Naive thymus-derived CD4-positive, alpha-beta T cell (primary cell): Measurements from ENCODE around the gene C19orf85. TPM values are rescaled to one million over a fixed set of nuclear protein-coding genes. Genes with fewer than 3 reads are reported as not detected.

Source experiments
- ATAC-seq: fragments of 150-1000 bp; cut with Tn5 transposase; 2 replicates; pipeline ENCODE4 v1.10.0; 2021; ENCODE audit warnings: mild to moderate bottlenecking, moderate library complexity
- CTCF ChIA-PET: fragments of 350-600 bp; sonication (Branson Sonifier 250); formaldehyde crosslinking; loops from one replicate; lab custom pipeline; 2021; ENCODE audit warnings: antibody characterized with exemption; lab: Charles Lee
- POLR2A ChIA-PET: fragments of 350-600 bp; sonication (Branson Sonifier 250); formaldehyde crosslinking; loops from one replicate; lab custom pipeline; 2021; ENCODE audit warnings: antibody characterized with exemption, inconsistent platforms; lab: Charles Lee
- DNase-seq, 9 donors: peaks; one replicate each; pipeline versions ENCODE4 v3.0.0 to v3.0.0-alpha.2; 2020 to 2022; ENCODE audit warnings: mixed read lengths in 1 of 9
- H3K27ac ChIP-seq: one replicate; pipeline ENCODE4 v1.7.0; 2013; ENCODE audit warnings: mild to moderate bottlenecking, low read depth, low read length, moderate library complexity
- H3K27me3 ChIP-seq, 2 donors: one replicate each; pipeline ENCODE4 v1.7.0; 2013; ENCODE audit warnings: low read length in 2 of 2, mild to moderate bottlenecking in 2 of 2, moderate library complexity in 2 of 2; ENCODE audit not compliant: control insufficient read depth in 2 of 2, insufficient read depth in 2 of 2
- H3K36me3 ChIP-seq, 3 experiments: 1 replicate in 2 of 3; 2 replicates in 1 of 3; pipeline ENCODE4 v1.7.0; 2013; ENCODE audit warnings: low read length in 3 of 3, mild to moderate bottlenecking in 3 of 3, moderate library complexity in 1 of 3; ENCODE audit not compliant: insufficient read depth in 3 of 3, control insufficient read depth in 2 of 3
- H3K4me1 ChIP-seq, 2 donors: one replicate each; pipeline ENCODE4 v1.7.0; 2013; ENCODE audit warnings: low read length in 2 of 2, mild to moderate bottlenecking in 2 of 2, moderate library complexity in 1 of 2; ENCODE audit not compliant: control insufficient read depth in 2 of 2, insufficient read depth in 2 of 2
- H3K4me3 ChIP-seq: 2 replicates; pipeline ENCODE4 v1.7.0; 2013; ENCODE audit warnings: mild to moderate bottlenecking, low read length
- H3K9me3 ChIP-seq, 3 experiments: 1 replicate in 2 of 3; 2 replicates in 1 of 3; pipeline ENCODE4 v1.7.0; 2013; ENCODE audit warnings: low read length in 3 of 3; ENCODE audit not compliant: control insufficient read depth in 2 of 3
- H3K27ac Mint-ChIP-seq, 9 donors: one replicate each; pipeline ENCODE4 v1.8.0; 2020 to 2022; ENCODE audit warnings: mixed read lengths in 9 of 9, mild to moderate bottlenecking in 8 of 9, moderate library complexity in 5 of 9, inconsistent platforms in 2 of 9
- H3K27me3 Mint-ChIP-seq, 5 donors: one replicate each; pipeline ENCODE4 v1.8.0; 2021 to 2022; ENCODE audit warnings: mixed read lengths in 5 of 5, mild to moderate bottlenecking in 1 of 5
- H3K36me3 Mint-ChIP-seq, 5 donors: one replicate each; pipeline ENCODE4 v1.8.0; 2020 to 2022; ENCODE audit warnings: mixed read lengths in 5 of 5, mild to moderate bottlenecking in 3 of 5, inconsistent platforms in 1 of 5
- H3K4me1 Mint-ChIP-seq, 7 donors: one replicate each; pipeline ENCODE4 v1.8.0; 2020 to 2022; ENCODE audit warnings: mixed read lengths in 7 of 7, mild to moderate bottlenecking in 3 of 7, inconsistent platforms in 1 of 7
- H3K4me3 Mint-ChIP-seq, 10 donors: one replicate each; pipeline ENCODE4 v1.8.0; 2020 to 2022; ENCODE audit warnings: mild to moderate bottlenecking in 10 of 10, mixed read lengths in 10 of 10, moderate library complexity in 6 of 10, inconsistent platforms in 2 of 10
- H3K9me3 Mint-ChIP-seq, 11 donors: one replicate each; pipeline ENCODE4 v1.8.0; 2020 to 2022; ENCODE audit warnings: mixed read lengths in 11 of 11, mild to moderate bottlenecking in 4 of 11, inconsistent platforms in 1 of 11, moderate library complexity in 1 of 11
- intact Hi-C, 2 donors: fragments of 100-400 bp; cut with micrococcal nuclease; formaldehyde crosslinking; loops; one replicate each; pipeline ENCODE4 v1.15.1; 2023
- polyA plus RNA-seq, 2 donors: library from polyadenylated mRNA; unstranded; fragments of 300-500 nt; fragmentation: Illumina TruSeq; gene quantifications; one replicate each; pipeline ENCODE4 v1.2.3, GENCODE V29; 2021
- total RNA-seq, 6 experiments: library from RNA in 5 of 6; stranded (reverse) in 5 of 6; gene quantifications; 1 replicate in 5 of 6; 2 replicates in 1 of 6; pipeline ENCODE4 v1.2.3 and lab custom pipeline; 2021 to 2026

The C19orf85 gene
- total and polyA plus RNA-seq, 7 experiments from 2014 or later = not detected

DNA sequence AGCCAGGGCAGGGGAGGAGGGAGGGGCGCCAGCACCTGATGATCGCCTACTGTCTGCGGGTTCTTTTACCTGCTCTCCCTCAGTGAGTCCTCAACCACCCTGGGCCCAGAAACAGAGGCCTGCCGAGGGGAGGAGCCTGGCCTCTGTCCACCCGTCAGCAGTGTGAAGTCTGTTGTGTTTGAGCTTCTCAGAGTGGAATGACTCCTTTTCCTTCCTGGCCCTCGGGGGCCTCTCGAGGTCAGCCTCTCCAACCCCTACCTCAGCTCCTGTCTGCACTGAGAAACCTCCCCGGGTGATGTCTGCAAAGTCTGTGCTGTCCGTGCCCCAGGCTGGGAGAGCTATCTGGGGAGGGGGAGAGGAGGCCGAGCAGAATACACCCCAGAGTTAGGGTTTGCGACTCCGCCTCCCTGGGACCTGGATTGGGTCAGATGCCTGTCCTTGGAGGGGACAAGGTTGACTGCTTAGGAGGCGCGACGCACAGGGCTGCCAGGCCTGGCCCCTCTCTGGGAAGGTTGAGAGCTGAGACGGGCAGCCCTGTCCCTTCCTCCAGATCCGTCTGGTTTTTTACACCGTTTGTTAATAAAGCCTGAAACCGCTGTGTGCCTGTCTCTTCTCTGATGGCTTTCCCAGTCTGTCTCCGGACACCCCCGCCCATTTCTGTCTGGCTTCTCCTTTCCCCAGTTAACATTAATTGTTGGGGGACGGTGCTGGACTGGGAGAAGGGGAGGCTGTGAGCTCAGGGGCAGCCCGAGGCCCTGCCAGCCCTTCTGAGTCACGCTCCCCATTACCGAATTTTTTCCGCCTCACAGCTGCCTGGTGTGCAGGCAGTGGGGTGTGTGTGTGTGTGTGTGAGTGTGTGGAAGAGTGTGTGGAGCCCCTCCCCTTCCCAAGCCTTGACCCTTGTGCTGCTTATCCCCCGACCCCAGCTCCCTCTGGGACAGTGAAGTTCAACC lies 22.7 kb upstream of the C19orf85 start:
- ChIA-PET CTCF (interaction anchor here (1.4 kb wide), 1 partner anchor 17 kb away, joined by 3 read pairs; no protein-coding TSS in a partner anchor), POLR2A (interaction anchor here (1.0 kb wide), 1 partner anchor 10 kb away, joined by 3 read pairs; no protein-coding TSS in a partner anchor)
- H3K4me1 ChIP-seq = peaks cover 12 to 13% of the 10 kb centered on the region in 2 donors
- H3K36me3 ChIP-seq = peaks cover 0 to 15% (median 0%) of the 10 kb centered on the region in 3 experiments
- peak in 1 of 9 donors; percentile 41 for DNase-seq
- intact Hi-C loops = no loop called here
- H3K36me3 Mint-ChIP-seq = peaks cover 0 to 1% (median 0%) of the 10 kb centered on the region in 5 donors
- H3K4me3 ChIP-seq = no peak overlapping the region
- H3K9me3 Mint-ChIP-seq = no peaks in the 10 kb centered on the region
- no peak overlapping the region for H3K27ac ChIP-seq
- no peaks in the 10 kb centered on the region for H3K9me3 ChIP-seq
- ATAC-seq = peak; percentile 25
- peak overlapping the region in 6 of 9 donors; percentile 18 to 83 (median 64) for H3K27ac Mint-ChIP-seq
- H3K4me3 Mint-ChIP-seq = peak overlapping the region in 3 of 10 donors; percentile 29 to 51 (median 29)
- H3K4me1 Mint-ChIP-seq = peaks cover 5 to 16% (median 9%) of the 10 kb centered on the region in 7 donors
- H3K27me3 Mint-ChIP-seq = peaks cover 0 to 2% (median 0%) of the 10 kb centered on the region in 5 donors
- no peaks in the 10 kb centered on the region for H3K27me3 ChIP-seq

DNA sequence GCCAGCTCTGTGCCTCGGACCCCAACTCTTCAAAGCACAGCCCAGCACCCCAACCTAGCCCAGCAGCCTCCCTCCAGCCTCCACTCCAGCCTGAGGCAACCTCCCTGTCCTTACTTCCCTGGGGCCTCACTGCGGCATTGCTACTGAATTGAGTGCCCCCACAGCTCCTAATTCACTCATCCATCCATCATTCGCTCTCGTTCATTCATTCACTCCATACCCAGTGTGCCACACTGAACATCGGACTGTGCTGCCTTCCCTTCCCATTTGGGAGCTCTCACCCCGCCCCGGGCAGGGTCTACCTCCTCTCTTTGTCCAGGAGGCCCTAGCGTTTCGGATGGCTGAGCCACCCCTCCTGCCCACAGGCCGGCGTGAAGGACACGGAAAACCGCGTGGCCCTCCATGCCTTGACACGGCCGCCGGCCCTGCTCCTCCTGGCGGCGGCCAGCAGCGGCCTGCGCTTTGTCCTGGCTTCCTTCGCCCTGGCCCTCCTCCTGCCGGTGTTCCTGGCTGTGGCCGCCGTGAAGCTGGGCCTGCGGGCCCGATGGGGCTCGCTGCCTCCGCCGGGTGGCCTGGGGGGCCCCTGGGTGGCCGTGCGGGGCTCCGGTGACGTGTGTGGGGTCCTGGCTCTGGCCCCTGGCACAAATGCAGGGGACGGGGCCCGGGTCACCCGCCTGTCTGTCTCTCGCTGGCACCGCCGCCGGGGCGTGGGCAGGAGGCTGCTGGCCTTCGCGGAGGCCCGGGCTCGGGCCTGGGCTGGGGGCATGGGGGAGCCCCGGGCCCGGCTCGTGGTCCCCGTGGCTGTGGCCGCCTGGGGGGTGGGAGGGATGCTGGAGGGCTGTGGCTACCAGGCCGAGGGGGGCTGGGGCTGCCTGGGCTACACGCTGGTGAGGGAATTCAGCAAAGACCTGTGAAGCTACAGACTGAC lies 21.8 kb upstream of the C19orf85 start:
- no peaks in the 10 kb centered on the region for H3K27me3 Mint-ChIP-seq
- ATAC-seq (no peak), DNase-seq (no peak)
- H3K9me3 Mint-ChIP-seq = no peaks in the 10 kb centered on the region
- Histone ChIP-seq H3K9me3 (no peaks in the 10 kb centered on the region), H3K27ac (peak overlapping the region; percentile 63), H3K4me3 (no peak overlapping the region), H3K36me3 (peaks cover 0 to 17% (median 0%) of the 10 kb centered on the region in 3 experiments), H3K27me3 (no peaks in the 10 kb centered on the region), H3K4me1 (peaks cover 12 to 13% of the 10 kb centered on the region in 2 donors)
- H3K36me3 Mint-ChIP-seq = peaks cover 0 to 1% (median 0%) of the 10 kb centered on the region in 5 donors
- intact Hi-C loops = no loop called here
- peak overlapping the region; percentile 8 to 93 (median 83) for H3K27ac Mint-ChIP-seq
- H3K4me3 Mint-ChIP-seq = peak overlapping the region; percentile 56 to 89 (median 78)
- H3K4me1 Mint-ChIP-seq = peaks cover 5 to 16% (median 9%) of the 10 kb centered on the region in 7 donors
- ChIA-PET POLR2A (interaction anchor here (0.7 to 1.6 kb wide), 3 partner anchors 9 to 18 kb away, joined by 3 to 5 read pairs (median 3); partner anchors contain the start of gene ZNF628), CTCF (interaction anchor here (0.9 to 1.4 kb wide), 2 partner anchors 17 to 18 kb away, joined by 3 read pairs; no protein-coding TSS in a partner anchor)

DNA sequence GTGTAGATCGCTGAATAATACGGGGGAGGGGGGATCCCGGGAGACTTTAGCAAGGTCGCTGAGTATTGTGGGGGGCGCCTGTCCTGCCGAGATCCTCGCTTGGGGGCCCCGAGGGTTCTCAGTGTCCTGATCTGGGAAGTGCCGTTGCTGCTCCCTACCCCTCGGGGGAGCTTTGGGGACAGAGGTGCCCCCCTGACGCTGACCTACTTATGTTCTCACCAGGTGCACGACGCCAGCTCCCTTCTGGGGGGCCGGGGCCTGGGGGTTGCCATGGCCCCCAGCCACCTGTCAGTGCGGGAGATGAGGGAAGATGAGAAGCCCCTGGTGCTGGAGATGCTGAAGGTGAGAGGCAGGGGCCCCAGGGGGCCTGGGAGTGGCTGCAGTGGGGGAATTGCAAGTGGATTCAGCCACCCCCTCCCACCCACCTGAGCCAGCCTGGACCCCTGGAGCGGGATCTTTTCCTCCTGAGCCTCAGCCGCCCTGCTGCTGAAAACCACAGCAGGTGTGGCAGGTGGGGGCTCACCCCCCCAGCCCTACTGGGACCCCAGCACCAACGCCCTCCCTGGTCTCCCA lies 21.0 kb upstream of the C19orf85 start:
- intact Hi-C loops = loop anchor here (1.0 to 2.0 kb wide), 3 partner anchors 9 to 18 kb away; partner anchors contain the start of gene ZNF628 (in 2 of the 2)
- no peaks in the 10 kb centered on the region for H3K27me3 ChIP-seq
- no peaks in the 10 kb centered on the region for H3K9me3 ChIP-seq
- ATAC-seq (peak; percentile 2), DNase-seq (peak in 1 of 9 donors; percentile 20)
- CTCF ChIA-PET = interaction anchor here (0.6 to 1.1 kb wide), 4 partner anchors 18 to 357 kb away, joined by 3 read pairs; partner anchors contain the start of gene ZNF784
- Mint-ChIP-seq H3K36me3 (peaks cover 0 to 1% (median 0%) of the 10 kb centered on the region in 5 donors), H3K4me1 (peaks cover 5 to 18% (median 9%) of the 10 kb centered on the region in 7 donors), H3K4me3 (peak overlapping the region; percentile 72 to 89 (median 78)), H3K9me3 (no peaks in the 10 kb centered on the region), H3K27ac (peak overlapping the region in 8 of 9 donors; percentile 44 to 93 (median 86)), H3K27me3 (no peaks in the 10 kb centered on the region)
- peak overlapping the region; percentile 63 for H3K27ac ChIP-seq
- peaks cover 0 to 21% (median 0%) of the 10 kb centered on the region in 3 experiments for H3K36me3 ChIP-seq
- peak overlapping the region; percentile 75 for H3K4me3 ChIP-seq
- H3K4me1 ChIP-seq = peaks cover 12 to 13% of the 10 kb centered on the region in 2 donors
- POLR2A ChIA-PET = interaction anchor here (0.6 to 1.6 kb wide), 7 partner anchors 9 to 375 kb away, joined by 3 to 5 read pairs (median 4); partner anchors contain the start of gene ZNF628

DNA sequence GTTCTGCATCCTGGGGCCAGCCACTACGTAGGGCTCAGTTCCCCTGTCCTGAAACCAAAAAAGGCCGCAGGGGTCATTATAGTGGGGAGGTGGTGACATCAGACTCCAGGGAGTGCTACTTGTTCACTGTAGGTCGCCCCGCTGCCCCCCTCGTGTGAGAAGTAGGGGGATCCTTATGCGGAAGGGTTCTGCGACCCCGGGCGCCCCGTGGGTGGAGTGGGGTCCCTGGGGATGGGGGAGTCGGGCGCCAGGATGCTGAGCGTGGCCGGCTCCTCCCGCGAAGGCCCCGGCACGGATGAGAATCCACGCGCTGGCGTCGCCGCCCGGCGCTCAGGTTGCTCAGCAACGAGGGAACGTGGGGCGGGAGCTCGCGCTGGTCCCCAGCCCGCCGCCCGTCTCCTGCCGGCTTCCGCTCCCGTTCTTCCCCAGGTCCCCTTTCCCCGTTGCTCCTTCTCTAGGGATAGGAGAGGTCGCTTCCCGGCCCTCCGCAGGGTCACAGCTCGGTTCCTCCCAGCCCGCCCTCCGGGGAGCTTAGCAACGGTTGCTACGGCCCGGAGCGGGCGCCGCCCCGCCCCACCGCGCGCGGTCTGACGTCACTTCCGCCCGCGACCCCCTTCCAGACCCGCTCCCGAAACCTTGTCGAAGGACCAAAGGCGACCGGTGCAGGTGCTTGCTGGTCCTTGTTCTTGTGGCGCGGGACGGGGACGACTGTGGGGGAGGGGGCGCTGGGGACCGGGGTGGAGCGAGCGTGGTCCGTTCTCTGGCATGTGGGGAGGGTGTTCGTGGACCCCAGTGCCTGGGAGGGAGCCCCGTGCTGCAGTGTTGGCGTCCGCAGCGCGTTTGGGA lies 20.3 kb upstream of the C19orf85 start, which contains the start of gene NAT14:
Gene NAT14, plus strand, starts transcription at position 596 of the 846 bp plus-strand sequence. CDS start 521 bp downstream, outside the sequence.
- ATAC-seq (peak; percentile 78), DNase-seq (peak; percentile 41 to 79 (median 62))
- peak within 1 kb of the TSS; percentile 75 for H3K4me3 ChIP-seq
- intact Hi-C loops = loop anchor here (1.0 to 2.0 kb wide), 3 partner anchors 9 to 18 kb away; partner anchors contain the start of gene ZNF628 (in 2 of the 2)
- H3K27me3 Mint-ChIP-seq = no peaks in the 10 kb centered on the region
- H3K4me1 Mint-ChIP-seq = peaks cover 5 to 23% (median 9%) of the 10 kb centered on the region in 7 donors
- CTCF ChIA-PET = interaction anchor here (0.6 to 1.1 kb wide), 3 partner anchors 18 to 356 kb away, joined by 3 read pairs; partner anchors contain the start of gene ZNF784
- H3K27ac ChIP-seq = peak within 1 kb of the TSS; percentile 63
- H3K9me3 Mint-ChIP-seq = no peaks in the 10 kb centered on the region
- POLR2A ChIA-PET = interaction anchor here (0.6 to 1.6 kb wide), 8 partner anchors 8 to 374 kb away, joined by 3 to 5 read pairs (median 4); partner anchors contain the start of gene ZNF628
- H3K36me3 Mint-ChIP-seq = peaks cover 0 to 2% (median 0%) of the 10 kb centered on the region in 5 donors
- peak within 1 kb of the TSS; percentile 72 to 89 (median 78) for H3K4me3 Mint-ChIP-seq
- peaks cover 12 to 13% of the 10 kb centered on the region in 2 donors for H3K4me1 ChIP-seq
- no peaks in the 10 kb centered on the region for H3K9me3 ChIP-seq
- peaks cover 0 to 21% (median 0%) of the 10 kb centered on the region in 3 experiments for H3K36me3 ChIP-seq
- no peaks in the 10 kb centered on the region for H3K27me3 ChIP-seq
- H3K27ac Mint-ChIP-seq = peak within 1 kb of the TSS; percentile 8 to 93 (median 83)
